ENCODE measurements around the gene FCAMR.
A peak's percentile ranks its signal among the peaks of the same experiment; 100 is the strongest.

Gene FCAMR

DNA sequence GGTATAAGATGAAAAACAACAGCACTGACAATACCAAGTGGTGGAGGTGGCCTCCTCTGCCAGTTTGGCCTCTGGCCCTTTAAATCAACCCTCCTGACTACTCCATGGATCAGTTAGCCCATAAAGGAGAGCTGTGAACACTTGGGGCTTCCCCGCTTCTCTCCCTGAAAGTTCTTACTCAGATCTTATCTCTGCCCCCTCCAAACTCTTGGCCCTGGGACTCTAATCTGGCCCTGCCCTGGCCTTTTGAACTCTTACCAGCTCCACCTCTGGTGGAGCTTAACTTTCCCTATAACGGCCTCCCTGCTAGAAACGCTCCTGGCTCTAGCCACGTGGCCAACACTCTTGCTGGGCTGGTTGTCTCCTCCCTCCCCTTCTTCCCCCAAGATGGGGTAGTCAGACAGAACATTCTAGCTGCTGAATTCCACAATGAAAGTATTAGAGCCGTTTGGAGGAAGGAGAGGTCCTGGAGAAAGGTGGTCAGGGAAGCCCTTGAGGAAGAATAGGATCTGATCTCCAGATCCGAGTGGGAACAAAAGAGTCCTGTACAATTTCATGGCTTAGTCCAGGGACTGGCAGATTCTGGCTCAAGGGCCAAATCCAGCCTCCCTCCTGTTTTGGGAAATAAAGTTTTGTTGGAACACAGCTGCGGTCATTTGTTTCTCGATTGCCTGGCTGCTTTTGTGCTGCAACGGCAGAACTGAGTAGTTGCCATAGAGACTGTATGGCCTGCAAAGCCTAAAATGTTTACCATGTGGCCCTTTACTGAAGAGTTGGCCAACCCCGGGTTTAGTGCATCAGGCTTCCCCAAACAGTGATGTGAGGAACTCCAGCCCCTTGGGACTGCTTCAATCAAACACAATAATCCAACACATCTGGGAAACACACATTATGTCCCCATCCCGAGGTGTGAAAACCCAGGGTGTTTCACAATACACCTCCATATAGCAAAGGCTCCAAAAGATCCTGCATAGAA lies 14.5 kb downstream of the FCAMR start:
- DNase-seq (ENCODE audit: low read depth), result no peak

DNA sequence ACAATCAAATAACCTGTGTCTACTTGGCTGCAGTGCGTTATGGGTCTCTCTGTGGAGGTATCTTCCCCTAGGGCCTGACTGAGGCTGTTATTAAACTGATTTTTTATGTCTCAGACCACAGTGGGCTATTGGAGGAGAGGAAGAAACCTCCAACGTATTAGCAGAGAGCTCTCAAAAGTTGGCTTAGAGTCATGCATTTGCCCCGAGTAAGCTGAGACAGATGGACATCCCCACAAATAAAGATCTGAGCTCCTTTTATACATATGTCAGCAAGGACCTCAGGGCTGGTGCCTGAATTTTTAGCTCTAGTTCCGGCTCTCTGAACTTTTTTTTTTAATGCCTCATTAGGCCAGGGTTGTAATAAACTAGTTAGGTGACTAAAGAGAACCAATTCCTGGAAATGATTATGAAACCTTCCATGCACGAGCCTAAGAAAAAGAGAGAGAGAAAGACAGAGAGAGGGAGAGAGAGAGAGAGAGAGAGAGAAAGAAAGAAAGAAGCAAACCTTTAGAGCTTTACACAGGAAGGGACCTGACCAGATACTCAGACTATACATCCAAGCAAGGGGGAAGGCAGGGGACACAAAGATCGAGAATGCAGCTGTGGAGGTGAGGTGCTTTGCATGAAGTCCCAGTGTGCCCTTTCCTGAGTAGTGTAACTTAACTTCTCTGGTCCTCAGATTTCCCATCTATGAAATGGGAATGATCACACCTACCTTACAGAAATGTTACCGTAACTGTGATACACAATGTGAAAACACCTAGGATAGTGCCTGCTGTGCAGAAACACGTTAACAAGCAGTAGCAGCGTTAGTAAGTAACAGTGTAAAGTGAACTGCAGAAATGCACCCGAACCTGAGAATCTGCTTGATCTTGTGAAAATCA lies 15.6 kb downstream of the FCAMR start:
- DNase-seq (ENCODE audit: low read depth), result no peak

DNA sequence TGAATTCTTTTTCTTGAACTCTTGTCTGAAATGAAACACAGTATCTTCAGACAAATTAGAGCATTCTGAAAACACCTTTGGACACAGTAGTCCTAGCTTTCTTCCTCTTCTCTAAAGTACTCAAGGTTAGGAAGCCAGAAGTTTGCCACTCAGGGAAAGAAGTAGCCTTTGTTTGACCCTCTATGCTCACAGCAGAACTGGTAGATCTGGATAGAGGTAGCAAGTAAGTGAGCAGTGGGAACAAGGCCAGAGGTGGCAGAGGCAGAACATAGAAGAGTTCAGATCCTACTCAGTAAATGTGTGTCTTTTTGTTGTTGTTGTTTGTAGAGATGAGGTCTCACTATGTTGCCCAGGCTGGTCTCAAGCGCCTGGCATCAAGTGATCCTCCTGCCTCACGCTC lies 16.6 kb downstream of the FCAMR start:
- DNase-seq (ENCODE audit: low read depth), result no peak

DNA sequence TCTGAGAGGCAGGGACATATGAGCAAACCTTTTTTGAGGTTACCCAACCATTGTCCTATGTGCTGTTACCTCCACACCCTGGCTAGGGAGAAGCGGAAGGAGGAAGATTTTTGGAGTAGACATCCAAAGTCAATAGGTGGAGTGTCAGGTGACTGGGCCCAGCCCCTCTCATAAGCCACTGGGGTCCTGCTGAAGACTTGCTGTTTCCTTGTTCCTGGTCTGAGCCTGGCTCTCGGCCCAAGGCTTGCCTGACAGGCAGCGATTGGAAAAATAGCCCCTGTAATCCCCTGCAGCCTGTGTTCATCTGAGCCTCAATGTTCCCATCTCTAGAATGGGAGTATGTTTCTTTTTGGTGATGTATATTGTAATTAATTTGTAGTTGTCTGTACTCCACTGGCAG lies 17.1 kb downstream of the FCAMR start:
- DNase-seq (ENCODE audit: low read depth), result no peak

DNA sequence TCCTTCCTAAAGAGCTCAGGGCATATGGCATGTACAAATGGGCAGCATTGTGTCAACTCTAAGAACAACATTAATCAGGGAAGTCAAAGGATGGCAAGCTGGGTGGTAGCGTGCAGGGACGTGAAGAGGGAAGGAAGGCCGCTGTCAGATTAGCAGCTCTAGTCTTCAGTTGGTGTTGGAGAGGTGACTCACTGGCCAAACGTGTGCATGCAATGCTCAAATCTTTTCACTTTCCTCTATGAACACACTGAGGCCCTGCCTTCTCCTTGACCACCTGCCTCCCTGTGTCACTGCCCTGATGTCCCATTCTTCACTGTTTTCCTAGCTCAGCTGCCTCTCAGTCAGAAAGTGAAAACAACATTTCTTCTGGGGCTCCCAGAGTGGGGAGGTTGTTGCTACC lies 18.1 kb downstream of the FCAMR start:
- no peak for DNase-seq (ENCODE audit: low read depth)

DNA sequence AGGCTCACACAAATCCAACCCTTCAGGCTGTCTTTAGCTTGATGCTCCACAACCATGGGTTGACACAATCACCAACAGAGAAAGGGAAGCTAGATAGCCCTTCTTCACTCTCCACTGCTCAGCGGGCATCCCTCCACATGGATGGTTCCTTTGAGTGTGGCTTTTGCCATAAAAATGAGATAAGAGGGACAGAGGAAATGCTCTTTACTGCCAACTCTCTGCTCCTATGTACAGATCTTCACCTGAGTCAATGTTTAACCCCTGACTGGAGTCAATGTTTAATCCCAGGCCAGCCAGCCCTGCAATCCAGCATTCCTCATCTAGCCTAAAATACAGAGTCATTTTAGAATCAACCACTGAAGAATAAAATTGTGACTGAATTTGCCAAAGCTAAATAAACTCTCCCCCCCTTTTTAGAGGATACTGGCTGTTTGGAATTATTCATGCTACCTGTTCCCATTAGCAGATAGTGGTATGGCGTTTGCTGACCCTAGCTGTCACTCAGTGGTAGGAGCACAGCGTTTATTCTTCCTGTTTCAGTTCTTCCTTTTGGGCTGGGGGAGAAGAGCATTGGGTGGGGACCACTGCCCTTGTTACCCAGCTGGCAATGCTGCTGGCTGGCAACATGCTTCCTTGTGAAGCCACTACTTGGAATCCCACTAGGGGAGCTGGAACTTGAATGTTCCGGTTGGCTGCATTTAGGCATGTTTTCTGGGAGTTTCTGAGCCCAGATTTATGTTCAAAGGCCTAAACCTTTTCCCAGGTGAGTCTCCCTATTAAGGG lies 18.8 kb downstream of the FCAMR start:
- no peak for DNase-seq (ENCODE audit: low read depth)

DNA sequence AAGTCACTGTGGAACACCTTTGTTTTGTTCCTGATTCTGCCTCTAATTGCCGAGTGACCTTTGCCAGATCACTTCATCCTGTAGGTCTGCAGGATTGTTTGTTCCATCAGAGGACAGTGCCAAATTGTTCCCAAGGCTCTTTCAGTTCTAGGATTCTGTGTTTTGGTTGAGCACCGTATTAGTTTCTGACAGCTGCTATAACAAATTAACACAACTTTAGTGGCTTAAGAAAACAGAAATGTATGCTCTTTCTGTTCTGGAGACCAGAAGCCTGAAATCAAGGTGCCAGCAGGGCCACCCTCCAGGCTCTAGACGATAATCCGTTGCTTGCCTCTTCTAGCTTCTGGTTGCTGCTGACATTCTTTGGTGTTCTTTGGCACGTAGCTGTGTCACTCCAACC lies 20.6 kb downstream of the FCAMR start:
- DNase-seq (ENCODE audit: low read depth), result no peak

DNA sequence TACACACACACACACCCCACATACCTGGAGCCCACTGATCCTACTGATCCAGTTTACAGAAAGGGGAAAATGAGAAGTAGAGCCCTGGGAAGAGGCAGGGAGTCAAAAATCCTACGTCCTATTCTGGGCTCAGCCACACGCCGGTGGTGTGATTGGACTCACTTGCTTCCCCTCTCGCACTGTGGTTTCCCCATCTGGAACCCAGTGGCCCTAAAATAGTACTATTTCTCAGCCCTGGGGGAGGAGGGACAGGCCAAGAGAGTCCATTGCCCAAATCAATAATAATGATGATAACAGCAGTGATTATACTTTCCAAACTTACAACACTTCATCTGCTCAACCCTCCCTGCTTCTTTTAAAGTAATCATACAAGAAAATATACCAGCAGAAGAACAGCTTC lies 21.1 kb downstream of the FCAMR start:
- no peak for DNase-seq (ENCODE audit: low read depth)

DNA sequence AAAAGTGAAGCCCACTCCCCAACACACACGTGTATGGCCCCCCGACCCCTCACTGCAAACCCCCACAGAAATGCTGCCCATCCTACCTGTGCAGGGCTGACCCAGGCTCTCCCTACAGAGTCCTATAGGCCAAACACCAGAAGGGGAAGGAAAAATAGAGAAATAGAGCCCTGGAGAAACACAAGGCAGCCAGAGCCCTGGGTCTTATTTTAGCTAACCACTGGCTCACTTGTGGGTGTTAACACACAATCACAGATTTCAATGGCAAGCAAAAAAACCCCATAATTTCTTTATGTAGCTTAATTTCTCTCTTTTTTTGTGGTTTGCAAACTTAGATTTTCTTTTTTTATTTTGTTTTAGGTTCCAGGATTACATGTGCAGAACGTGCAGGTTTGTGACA lies 23.0 kb downstream of the FCAMR start:
- no peak for DNase-seq (ENCODE audit: low read depth)

DNA sequence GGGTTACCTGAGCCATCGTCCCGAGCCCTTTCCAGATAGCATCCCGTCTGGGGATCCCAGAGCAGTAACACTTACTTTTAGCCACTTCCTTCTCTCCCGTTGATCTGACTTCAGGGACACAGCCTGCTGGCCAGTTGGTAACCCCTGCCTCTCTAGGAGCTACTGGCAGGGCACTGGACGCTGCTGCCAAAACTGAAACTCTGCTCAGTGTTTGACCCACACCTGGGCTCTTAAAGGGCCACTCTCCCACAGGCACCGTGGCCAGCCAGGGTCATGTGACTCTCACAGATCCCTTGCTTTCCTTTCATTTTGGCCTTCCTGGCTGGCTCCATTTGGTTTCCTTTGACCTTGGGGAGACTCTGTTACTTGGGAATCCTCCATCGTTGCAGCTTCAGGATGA lies 24.0 kb downstream of the FCAMR start, which contains the start of gene PIGR:
TSS of gene PIGR (minus strand) at position 206 of the 400 bp plus-strand sequence. CDS start 5,935 bp downstream, outside the sequence.
- no peak for DNase-seq (ENCODE audit: low read depth)

DNA sequence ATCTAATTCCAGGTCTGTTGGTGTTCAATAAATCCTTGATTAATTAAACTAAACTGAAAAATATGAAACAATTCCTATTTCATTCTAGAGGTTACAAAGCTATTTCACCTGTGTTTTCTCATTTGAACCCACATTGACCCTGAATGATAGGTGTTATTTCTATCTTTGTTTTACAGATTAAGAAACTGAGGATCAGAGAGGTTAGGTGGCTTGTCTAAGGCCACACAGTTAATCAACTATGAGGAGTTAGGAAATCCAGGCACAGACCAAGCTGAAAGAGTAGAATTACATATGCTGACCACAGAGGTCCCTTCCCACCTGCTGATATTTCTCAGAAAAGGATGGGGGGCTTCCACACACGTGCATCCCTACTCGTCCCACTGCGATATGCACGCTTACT lies 24.5 kb downstream of the FCAMR start:
- DNase-seq (ENCODE audit: low read depth), result no peak

DNA sequence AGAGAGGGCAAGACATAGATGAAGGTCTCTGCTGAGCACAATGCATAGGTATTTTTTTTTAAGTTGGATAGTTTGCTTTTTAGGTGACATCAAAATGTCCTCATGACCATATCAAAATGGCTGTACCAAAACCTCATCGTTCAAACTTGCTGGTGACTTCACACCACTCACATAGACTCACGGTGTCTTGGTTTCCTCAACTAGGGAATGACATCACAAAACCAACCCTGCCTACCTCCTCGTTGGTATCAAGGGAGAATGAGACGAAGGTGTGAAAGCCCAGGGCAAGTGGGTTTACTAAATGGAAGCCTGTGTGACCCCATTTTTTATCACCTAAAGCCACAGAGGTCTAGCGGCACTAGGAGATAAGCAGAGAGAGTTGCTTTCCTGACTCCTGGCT lies 25.6 kb downstream of the FCAMR start:
- DNase-seq (ENCODE audit: low read depth), result no peak

DNA sequence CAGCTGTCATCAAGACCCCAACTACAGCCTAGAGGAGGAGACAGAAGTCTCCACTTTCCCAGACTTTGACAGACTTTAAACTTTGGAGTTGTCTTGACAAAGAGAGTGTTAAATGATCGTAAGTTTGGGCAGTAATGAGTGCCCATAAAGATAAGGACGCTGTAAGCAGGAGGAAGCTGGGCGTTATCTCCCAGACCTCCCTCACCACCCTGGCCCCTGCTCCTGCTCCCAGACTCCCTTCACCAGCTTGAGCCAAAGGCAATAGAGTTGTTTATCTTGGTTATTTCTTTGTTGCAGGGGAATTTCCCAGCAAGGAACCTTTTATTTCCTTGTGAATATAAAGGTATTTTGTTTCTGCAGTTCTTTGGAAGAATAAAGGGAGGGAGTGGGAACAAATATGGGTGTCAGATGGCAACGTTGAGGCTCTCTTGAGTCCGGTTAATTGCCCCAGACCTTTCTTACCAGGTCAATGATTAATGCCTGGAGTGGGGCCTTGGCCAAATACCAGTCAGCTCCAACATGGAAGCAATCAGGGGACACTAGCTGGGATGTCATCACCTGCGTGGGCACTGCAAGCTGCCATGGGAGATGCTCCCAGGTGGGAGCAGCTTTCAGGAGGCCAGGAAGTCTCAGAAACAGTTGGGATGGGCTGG lies 28.4 kb downstream of the FCAMR start:
- no peak for DNase-seq (ENCODE audit: low read depth)

DNA sequence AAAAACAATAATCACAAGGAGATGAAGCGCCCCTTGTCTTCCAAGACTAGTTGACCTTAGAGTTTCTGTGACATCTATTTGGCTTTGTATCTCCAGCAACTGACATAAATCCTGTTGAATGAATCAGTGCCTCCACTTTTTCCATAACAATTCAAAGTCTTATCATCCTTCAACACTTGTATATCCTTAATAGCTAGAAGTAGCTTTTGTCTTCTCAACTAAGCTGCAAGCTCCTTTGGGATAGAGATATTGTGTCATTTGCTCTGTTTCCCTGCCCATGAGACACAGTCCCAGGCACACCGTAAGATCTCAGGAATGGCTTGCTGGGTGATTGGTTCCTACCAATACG lies 29.7 kb downstream of the FCAMR start:
- DNase-seq (ENCODE audit: low read depth), result no peak

DNA sequence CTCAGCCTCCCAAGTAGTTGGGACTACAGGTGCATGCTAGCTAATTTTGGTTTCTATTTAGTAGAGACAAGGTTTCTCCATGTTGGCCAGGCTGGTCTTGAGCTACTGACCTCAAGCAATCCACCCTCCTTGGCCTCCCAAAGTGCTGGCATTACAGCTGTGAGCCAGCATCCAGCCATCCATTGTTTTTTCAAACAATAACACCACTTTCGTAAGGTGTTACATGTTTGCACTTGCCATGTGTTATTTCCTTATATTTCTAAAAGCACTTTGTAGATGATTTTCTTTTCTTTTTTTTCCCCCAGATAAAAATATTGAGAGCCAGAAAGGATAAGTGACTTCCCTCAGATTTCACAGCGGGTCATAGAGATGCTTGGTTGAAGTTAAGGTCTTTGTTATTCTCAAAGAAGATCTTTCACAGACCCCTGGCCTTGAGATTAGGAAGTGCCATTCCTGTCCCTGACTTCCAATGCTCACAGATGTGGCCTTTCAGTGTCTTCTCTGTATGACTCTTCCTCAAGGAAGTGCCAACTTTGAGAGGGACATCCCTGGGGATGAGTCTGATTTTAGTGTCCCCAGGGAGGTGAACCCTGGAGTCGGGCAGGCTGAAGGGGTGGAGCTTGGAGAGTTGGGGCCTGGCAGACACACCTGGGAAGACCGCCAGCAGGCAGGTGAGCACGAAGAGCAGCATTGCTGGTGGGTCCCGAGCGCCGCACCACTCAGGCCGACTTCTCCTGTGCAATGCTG lies 30.2 kb downstream of the FCAMR start:
- no peak for DNase-seq (ENCODE audit: low read depth)

DNA sequence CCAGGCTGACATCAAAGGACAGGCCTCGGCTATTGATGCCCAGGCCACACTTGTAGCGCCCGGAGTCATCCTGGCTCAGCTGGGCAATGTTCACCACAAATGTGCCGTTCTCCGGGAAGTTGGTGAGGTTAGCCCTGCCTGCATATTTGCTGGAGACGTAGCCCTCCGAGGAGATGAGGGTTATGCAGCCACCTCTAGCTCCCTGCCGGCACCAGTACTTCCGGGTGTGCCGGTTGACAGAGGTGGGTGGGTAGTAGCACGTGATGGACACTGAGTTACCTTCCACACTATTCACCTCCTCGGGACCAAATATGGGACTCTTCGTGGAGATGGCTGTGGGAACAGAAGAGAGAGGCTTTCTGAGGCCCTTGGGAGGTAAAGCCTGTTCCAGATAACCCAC lies 31.1 kb downstream of the FCAMR start:
- DNase-seq (ENCODE audit: low read depth), result no peak

DNA sequence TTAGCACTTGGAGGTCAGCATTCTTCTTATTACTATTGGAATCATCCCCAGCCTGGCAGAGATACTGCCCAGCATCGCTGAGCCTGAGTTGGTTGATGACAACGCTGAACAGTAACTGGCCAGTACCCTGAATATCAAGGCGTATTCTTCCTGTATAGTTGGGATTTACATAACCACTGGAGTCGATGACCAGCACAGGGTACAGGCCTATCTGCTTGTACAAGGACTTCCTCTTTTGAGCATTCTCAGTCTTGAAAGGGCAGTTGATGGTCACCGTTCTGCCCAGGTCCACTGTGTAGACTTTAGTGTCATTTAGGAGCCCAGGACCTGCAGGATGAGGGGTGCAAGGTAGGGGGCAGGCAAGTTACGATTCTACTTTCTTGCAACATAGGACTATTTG lies 32.8 kb downstream of the FCAMR start:
- DNase-seq (ENCODE audit: low read depth), result no peak

DNA sequence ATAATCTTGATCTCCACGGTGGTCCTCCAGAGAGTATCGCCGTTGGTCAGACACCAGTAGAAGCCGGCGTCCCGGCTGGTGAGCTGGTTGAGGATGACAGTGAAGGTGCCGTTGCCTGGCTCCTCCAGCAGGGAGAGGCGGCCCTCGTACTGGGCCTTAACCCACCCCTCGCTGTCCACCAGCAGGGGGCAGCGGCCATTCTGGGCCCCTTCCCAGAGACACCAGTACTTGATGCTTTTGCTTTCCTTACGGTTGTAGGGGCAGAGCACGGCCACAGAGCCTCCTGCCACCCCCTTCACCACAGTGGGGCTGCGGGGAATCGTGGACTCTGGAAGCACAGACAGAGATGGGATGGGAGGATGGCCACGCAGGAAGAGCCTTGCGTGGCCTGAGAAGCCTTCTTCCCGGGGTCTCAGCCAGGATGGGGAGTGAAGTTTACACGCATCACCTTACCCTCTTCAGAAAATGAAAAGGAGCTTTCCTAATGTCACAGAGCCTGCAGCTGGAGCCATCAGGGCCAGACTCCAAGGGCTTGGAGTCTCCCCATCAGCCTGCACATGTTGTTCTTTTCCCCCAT lies 34.7 kb downstream of the FCAMR start:
- no peak for DNase-seq (ENCODE audit: low read depth)

DNA sequence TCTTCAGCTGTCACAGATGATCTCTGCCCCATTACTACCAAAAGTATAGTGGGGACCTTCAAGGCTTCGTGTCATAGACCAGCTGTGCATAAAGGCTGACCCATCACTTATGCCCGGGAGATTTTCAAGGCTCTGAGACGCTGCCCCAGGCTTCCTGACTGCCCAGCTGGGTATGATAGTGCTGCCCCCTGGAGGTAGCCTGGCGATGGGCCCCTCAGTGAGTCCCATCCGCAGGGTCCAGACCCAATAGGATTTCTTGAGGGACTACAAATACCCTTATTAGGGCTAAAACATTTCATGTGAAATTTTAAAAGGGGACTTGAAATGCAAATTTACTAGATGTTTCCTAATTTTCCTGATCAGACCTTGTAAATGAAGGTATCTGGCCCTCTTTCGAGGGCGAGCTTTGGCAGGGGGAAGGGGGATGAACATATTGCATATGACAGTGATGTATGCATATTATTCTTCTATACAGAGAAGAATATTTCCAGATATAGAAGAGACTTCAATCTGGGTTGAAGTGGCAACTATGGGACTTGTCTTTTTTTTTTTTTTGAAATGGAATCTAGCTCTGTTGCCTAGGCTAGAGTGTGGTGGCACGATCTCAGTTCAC lies 36.8 kb downstream of the FCAMR start:
- peak; percentile 61 for DNase-seq (ENCODE audit: low read depth)

DNA sequence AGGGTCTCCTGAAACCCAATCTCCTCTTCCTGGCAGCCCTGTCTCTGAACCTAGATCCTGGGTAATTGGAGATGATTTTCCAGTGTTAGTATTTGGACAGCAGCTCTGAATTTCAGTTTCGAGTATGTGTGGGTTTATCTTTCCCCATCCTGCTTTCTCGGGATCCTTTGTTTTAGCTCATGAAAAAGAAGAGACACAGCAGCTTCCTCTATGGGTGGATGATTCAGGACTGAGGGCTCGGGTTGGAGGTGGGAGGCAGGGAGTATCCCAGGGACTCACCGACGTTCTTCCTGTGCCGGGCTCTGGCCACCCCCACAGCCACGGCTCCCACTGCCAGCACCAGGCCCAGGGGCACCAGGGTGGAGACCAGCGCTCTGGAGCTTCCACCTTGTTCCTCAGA lies 38.1 kb downstream of the FCAMR start:
- no peak for DNase-seq (ENCODE audit: low read depth)
